ENCODE data around the gene GJD4. TPM values are rescaled to one million over a fixed set of nuclear protein-coding genes. Genes with fewer than 3 reads are reported as not detected.

GJD4 gene
- polyA plus RNA-seq, 3 donors: not detected

GRCh38 chr10:35578618-35578956 is 26.6 kb upstream of the GJD4 start:
- TF ChIP-seq, protein P1, sequence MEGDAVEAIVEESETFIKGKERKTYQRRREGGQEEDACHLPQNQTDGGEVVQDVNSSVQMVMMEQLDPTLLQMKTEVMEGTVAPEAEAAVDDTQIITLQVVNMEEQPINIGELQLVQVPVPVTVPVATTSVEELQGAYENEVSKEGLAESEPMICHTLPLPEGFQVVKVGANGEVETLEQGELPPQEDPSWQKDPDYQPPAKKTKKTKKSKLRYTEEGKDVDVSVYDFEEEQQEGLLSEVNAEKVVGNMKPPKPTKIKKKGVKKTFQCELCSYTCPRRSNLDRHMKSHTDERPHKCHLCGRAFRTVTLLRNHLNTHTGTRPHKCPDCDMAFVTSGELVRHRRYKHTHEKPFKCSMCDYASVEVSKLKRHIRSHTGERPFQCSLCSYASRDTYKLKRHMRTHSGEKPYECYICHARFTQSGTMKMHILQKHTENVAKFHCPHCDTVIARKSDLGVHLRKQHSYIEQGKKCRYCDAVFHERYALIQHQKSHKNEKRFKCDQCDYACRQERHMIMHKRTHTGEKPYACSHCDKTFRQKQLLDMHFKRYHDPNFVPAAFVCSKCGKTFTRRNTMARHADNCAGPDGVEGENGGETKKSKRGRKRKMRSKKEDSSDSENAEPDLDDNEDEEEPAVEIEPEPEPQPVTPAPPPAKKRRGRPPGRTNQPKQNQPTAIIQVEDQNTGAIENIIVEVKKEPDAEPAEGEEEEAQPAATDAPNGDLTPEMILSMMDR (IDR thresholded peaks at IDR 0.05): no peak
- no peak overlapping the region for H3K9ac ChIP-seq (ENCODE audit: insufficient read depth, low read length, poor library complexity, severe bottlenecking)
- no peaks in the 10 kb centered on the region for H3K4me1 ChIP-seq (ENCODE audit: control insufficient read depth in 1 of 2, insufficient read depth in 2 of 2, low read length in 2 of 2)
- Mint-ChIP-seq H3K27me3 (ENCODE audit: low read depth in 3 of 3) (peaks cover 2 to 8% (median 3%) of the 10 kb centered on the region in 3 donors), H3K27ac (no peak overlapping the region), H3K4me1 (no peaks in the 10 kb centered on the region), H3K4me3 (no peak overlapping the region), H3K9me3 (peaks cover 0 to 6% (median 0%) of the 10 kb centered on the region in 7 donors), H3K36me3 (peaks cover 17 to 19% of the 10 kb centered on the region in 2 donors)
- no peaks in the 10 kb centered on the region for H3K27me3 ChIP-seq (ENCODE audit: control insufficient read depth in 2 of 2, insufficient read depth in 2 of 2, low read length in 2 of 2)
- H3K79me2 ChIP-seq (ENCODE audit: insufficient read depth, low read length): no peaks in the 10 kb centered on the region
- H3K9me3 ChIP-seq (replicated peaks in 1 of 2; ENCODE audit: control insufficient read depth in 1 of 2, insufficient read depth in 1 of 2, low read length in 2 of 2): no peaks in the 10 kb centered on the region
- 97% methylated on average over 3 of the region's 4 CpGs for WGBS (ENCODE audit: insufficient coverage)
- intact Hi-C loops (cut with micrococcal nuclease): no loop called here
- no peak overlapping the region for H3K4me2 ChIP-seq (replicated peaks; ENCODE audit: extremely low read depth, low read length, poor library complexity, severe bottlenecking)
- H3K36me3 ChIP-seq (replicated peaks in 1 of 2; ENCODE audit: control insufficient read depth in 1 of 2, insufficient read depth in 2 of 2, low read length in 2 of 2): peaks cover 12 to 22% of the 10 kb centered on the region in 2 donors
- no peak for DNase-seq
- no peak overlapping the region for H2AFZ ChIP-seq (ENCODE audit: insufficient read depth, low read depth, low read length, poor library complexity, severe bottlenecking)
- no peak overlapping the region for H3K27ac ChIP-seq (ENCODE audit: low read depth in 1 of 2, low read length in 2 of 2)
- H4K20me1 ChIP-seq (ENCODE audit: insufficient read depth, low read length): no peaks in the 10 kb centered on the region
- no peak overlapping the region for H3K4me3 ChIP-seq (replicated peaks in 1 of 3; ENCODE audit: low read depth in 2 of 3, low read length in 3 of 3)

GRCh38 chr10:35579116-35579515 is 26.0 kb upstream of the GJD4 start:
- H3K4me3 Mint-ChIP-seq: no peak overlapping the region
- Histone ChIP-seq H3K9ac (ENCODE audit: insufficient read depth, low read length, poor library complexity, severe bottlenecking) (no peak overlapping the region), H3K27ac (ENCODE audit: low read depth in 1 of 2, low read length in 2 of 2) (no peak overlapping the region), H3K4me3 (replicated peaks in 1 of 3; ENCODE audit: low read depth in 2 of 3, low read length in 3 of 3) (no peak overlapping the region), H3K4me2 (replicated peaks; ENCODE audit: extremely low read depth, low read length, poor library complexity, severe bottlenecking) (no peak overlapping the region), H3K27me3 (ENCODE audit: control insufficient read depth in 2 of 2, insufficient read depth in 2 of 2, low read length in 2 of 2) (no peaks in the 10 kb centered on the region), H3K4me1 (ENCODE audit: control insufficient read depth in 1 of 2, insufficient read depth in 2 of 2, low read length in 2 of 2) (no peaks in the 10 kb centered on the region), H3K36me3 (replicated peaks in 1 of 2; ENCODE audit: control insufficient read depth in 1 of 2, insufficient read depth in 2 of 2, low read length in 2 of 2) (peaks cover 8 to 17% of the 10 kb centered on the region in 2 donors), H3K79me2 (ENCODE audit: insufficient read depth, low read length) (no peaks in the 10 kb centered on the region), H4K20me1 (ENCODE audit: insufficient read depth, low read length) (no peaks in the 10 kb centered on the region), H2AFZ (ENCODE audit: insufficient read depth, low read depth, low read length, poor library complexity, severe bottlenecking) (no peak overlapping the region), H3K9me3 (replicated peaks in 1 of 2; ENCODE audit: control insufficient read depth in 1 of 2, insufficient read depth in 1 of 2, low read length in 2 of 2) (no peaks in the 10 kb centered on the region)
- H3K36me3 Mint-ChIP-seq: peaks cover 12 to 14% of the 10 kb centered on the region in 2 donors
- DNase-seq: no peak
- H3K27ac Mint-ChIP-seq: peak overlapping the region in 1 of 7 donors; percentile 35
- H3K4me1 Mint-ChIP-seq: no peaks in the 10 kb centered on the region
- intact Hi-C loops (cut with micrococcal nuclease): no loop called here
- TF ChIP-seq, protein P1 (IDR thresholded peaks at IDR 0.05): no peak
- H3K9me3 Mint-ChIP-seq: peaks cover 0 to 6% (median 0%) of the 10 kb centered on the region in 7 donors
- 100% methylated on average over 2 of the region's 3 CpGs for WGBS (ENCODE audit: insufficient coverage)
- H3K27me3 Mint-ChIP-seq (ENCODE audit: low read depth in 3 of 3): peaks cover 2 to 8% (median 3%) of the 10 kb centered on the region in 3 donors

Data from CD14-positive monocyte (primary cell).